ENCODE measurements around the gene IL10RB. TPM values are rescaled to one million over a fixed set of nuclear protein-coding genes. Genes with fewer than 3 reads are reported as not detected.

The IL10RB gene
- total RNA-seq, 1 donor from 2014 or later: 37.9 TPM

DNA sequence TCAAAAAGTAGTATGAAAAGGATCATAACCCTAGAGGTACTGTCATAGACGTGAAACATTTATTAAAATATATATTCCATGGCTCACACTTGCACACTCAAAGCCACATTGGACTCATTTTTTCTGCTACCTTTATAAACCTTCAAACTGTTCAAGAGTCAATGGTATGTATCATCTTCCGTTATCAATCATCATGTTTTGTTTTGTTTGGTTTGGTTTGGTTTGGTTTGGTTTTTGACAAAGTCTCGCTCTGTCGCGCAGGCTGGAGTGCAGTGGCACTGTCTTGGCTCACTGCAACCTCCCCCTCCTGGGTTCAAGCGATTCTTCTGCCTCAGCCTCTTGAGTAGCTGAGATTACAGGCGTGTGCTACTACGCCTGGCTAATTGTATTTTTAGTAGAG lies 34.6 kb upstream of the IL10RB start:
- peaks cover 60% of the 10 kb centered on the region for H3K4me1 Mint-ChIP-seq
- no peaks in the 10 kb centered on the region for H3K9me3 Mint-ChIP-seq
- H3K4me3 Mint-ChIP-seq: peak overlapping the region; percentile 92
- ChIA-PET POLR2A (interaction anchor here (0.5 to 5.4 kb wide), 7 partner anchors 23 to 249 kb away, joined by 3 to 45 read pairs (median 4); partner anchors contain the start of gene IL10RB), CTCF (no interaction called here)
- H3K27me3 Mint-ChIP-seq: no peaks in the 10 kb centered on the region
- peak overlapping the region; percentile 73 for H3K27ac Mint-ChIP-seq
- TF ChIP-seq, protein P1, sequence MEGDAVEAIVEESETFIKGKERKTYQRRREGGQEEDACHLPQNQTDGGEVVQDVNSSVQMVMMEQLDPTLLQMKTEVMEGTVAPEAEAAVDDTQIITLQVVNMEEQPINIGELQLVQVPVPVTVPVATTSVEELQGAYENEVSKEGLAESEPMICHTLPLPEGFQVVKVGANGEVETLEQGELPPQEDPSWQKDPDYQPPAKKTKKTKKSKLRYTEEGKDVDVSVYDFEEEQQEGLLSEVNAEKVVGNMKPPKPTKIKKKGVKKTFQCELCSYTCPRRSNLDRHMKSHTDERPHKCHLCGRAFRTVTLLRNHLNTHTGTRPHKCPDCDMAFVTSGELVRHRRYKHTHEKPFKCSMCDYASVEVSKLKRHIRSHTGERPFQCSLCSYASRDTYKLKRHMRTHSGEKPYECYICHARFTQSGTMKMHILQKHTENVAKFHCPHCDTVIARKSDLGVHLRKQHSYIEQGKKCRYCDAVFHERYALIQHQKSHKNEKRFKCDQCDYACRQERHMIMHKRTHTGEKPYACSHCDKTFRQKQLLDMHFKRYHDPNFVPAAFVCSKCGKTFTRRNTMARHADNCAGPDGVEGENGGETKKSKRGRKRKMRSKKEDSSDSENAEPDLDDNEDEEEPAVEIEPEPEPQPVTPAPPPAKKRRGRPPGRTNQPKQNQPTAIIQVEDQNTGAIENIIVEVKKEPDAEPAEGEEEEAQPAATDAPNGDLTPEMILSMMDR (IDR thresholded peaks at IDR 0.05): no peak
- peaks cover 23% of the 10 kb centered on the region for H3K36me3 Mint-ChIP-seq (ENCODE audit: low read depth)
- no peak for ATAC-seq (ENCODE audit: low read depth)
- intact Hi-C loops (cut with micrococcal nuclease): no loop called here
- no peak for DNase-seq

DNA sequence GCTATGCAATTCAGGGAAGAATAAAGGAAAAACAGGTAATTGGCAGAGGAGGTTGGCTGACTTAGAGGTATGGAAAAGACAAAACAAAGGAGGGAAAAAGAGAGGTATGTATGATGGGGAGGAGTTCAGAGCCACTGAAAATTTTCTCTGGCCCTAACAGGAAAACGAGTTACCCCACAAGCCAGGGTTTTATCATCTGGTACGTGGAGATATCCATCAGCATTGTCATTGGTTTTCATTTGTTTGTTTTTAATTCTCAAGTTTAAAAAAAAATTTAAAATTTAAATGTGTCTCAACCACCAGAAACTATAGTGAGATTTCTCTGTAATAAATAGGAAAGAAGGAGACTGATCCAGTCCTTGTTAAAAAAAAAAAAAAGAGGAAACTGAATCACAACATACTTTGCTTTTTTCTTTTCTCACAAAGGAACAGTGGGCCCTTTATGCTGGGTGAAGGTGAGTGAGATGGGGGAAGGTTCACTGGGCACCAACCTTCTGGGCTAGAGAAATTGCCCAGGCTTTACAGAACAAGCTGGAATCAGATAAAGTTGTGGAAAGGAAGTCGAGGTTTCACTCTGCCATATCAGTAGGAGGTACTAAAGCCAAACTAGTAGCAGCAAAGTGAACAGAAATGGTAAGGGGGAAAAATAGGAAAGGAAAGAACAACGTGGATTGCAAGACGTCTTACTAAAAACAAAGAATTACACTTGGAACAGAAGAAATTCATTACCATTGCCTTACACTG lies 33.7 kb upstream of the IL10RB start:
- POLR2A ChIA-PET: interaction anchor here (0.5 to 5.4 kb wide), 7 partner anchors 14 to 130 kb away, joined by 3 to 45 read pairs (median 4); partner anchors contain the start of gene IL10RB
- DNase-seq (no peak), ATAC-seq (ENCODE audit: low read depth) (no peak)
- CTCF ChIA-PET: interaction anchor here (1.3 kb wide), 1 partner anchor 36 kb away, joined by 3 read pairs; no protein-coding TSS in a partner anchor
- peak overlapping the region; percentile 74 for H3K27ac Mint-ChIP-seq
- H3K9me3 Mint-ChIP-seq: no peaks in the 10 kb centered on the region
- peaks cover 30% of the 10 kb centered on the region for H3K36me3 Mint-ChIP-seq (ENCODE audit: low read depth)
- TF ChIP-seq, protein P1 (IDR thresholded peaks at IDR 0.05): no peak
- H3K27me3 Mint-ChIP-seq: no peaks in the 10 kb centered on the region
- peaks cover 68% of the 10 kb centered on the region for H3K4me1 Mint-ChIP-seq
- peak overlapping the region; percentile 92 for H3K4me3 Mint-ChIP-seq
- intact Hi-C loops (cut with micrococcal nuclease): no loop called here

DNA sequence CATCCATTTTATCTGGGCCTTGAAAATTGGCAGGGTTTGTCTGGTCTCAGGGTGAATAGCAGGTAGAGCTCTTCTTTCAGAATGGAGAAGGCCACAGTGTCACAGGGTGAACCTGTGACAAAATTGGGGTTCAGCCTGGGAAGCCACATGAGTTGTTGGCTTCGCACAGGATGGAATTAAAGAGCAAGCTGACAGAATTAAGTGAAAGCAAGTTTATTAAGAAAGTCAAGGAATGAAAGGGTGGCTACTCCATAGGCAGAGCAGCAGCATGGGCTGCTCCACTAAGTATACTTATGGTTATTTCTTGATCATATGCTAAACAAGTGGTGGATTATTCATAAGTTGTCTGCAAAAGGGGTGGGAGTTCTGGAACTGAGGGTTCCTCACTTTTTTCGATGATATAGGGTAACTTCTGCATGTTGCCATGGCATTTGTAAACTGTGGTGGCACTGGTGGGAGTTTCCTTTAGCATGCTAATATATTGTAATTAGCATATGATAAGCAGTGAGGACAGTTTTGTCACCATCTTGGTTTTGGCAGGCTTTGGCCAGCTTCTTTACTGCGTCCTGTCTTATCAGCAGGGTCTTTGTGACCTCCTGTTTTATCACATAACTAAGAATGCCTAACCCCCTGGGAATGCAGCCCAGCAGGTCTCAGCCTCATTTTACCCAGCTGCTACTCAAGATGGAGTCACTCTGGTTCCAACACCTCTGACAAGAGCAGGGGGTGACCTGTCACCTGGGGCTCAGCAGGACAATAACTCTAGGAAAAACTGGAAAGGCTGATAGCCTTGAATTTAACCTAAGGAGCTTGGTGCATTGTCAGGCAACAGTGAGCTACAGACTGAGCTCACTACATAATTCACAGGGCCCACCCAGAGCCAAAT lies 31.3 kb upstream of the IL10RB start:
- H3K4me1 Mint-ChIP-seq: peaks cover 83% of the 10 kb centered on the region
- intact Hi-C loops (cut with micrococcal nuclease): no loop called here
- no peak overlapping the region for H3K4me3 Mint-ChIP-seq
- POLR2A ChIA-PET: interaction anchor here (0.6 to 1.1 kb wide), 5 partner anchors 26 to 82 kb away, joined by 3 to 7 read pairs (median 4); partner anchors contain the start of gene IL10RB
- H3K27ac Mint-ChIP-seq: no peak overlapping the region
- TF ChIP-seq, protein P1 (IDR thresholded peaks at IDR 0.05): no peak
- no peaks in the 10 kb centered on the region for H3K27me3 Mint-ChIP-seq
- CTCF ChIA-PET: interaction anchor here (1.5 kb wide), 1 partner anchor 210 kb away, joined by 4 read pairs; no protein-coding TSS in a partner anchor
- H3K9me3 Mint-ChIP-seq: no peaks in the 10 kb centered on the region
- DNase-seq (no peak), ATAC-seq (ENCODE audit: low read depth) (no peak)
- H3K36me3 Mint-ChIP-seq (ENCODE audit: low read depth): peaks cover 37% of the 10 kb centered on the region

DNA sequence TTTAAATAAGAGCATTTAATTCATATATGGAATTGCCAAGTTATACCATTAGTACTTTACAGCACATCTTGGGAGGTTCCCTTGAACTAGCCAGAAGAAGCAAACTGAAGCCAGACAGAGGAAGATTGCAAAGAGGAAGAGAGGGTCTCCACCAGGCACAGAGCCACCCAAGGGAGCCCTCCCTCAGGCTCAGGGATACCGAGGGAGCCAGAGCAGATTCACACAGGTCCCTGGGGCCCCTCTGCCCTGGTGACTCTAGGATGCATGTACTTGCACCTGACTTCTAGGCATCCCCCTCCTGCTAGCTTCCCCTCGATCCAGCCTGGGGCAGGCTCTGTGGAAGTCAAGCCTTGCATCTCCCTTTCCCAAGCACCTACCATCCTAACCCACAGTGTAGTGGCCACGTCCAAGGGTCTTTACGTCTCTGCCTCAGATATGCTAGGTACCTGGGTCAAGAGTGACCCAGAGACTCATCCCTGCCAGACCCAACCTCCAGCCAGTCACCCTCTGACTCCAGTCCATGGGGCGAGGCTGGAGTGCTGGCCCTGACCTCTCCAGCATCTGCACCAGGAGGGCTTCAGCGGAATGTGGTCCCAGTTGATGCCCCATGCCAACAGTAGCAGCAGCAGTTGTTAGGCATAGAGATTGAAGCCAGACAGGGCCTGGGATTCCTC lies 30.0 kb upstream of the IL10RB start:
- H3K27me3 Mint-ChIP-seq: no peaks in the 10 kb centered on the region
- H3K4me1 Mint-ChIP-seq: peaks cover 83% of the 10 kb centered on the region
- CTCF ChIA-PET: no interaction called here
- ATAC-seq (ENCODE audit: low read depth): no peak
- intact Hi-C loops (cut with micrococcal nuclease): no loop called here
- H3K36me3 Mint-ChIP-seq (ENCODE audit: low read depth): peaks cover 31% of the 10 kb centered on the region
- H3K4me3 Mint-ChIP-seq: no peak overlapping the region
- DNase-seq: no peak
- TF ChIP-seq, protein P1 (IDR thresholded peaks at IDR 0.05): no peak
- H3K9me3 Mint-ChIP-seq: no peaks in the 10 kb centered on the region
- POLR2A ChIA-PET: interaction anchor here (0.7 kb wide), 1 partner anchor 15 kb away, joined by 9 read pairs; no protein-coding TSS in a partner anchor
- peak overlapping the region; percentile 41 for H3K27ac Mint-ChIP-seq
